Psoas muscle (tissue), 8 donors: ENCODE measurements around the gene RABEP2. TPM values are rescaled to one million over a fixed set of nuclear protein-coding genes. Genes with fewer than 3 reads are reported as not detected.
A peak's percentile ranks its signal among the peaks of the same experiment; 100 is the strongest.

Experiments used
- ATAC-seq, 4 donors: fragments of 200-7000 bp; cut with Tn5 transposase; one replicate each; pipeline ENCODE4 v1.9.1; 2020; ENCODE audit warnings: moderate library complexity in 3 of 4, mild to moderate bottlenecking in 2 of 4
- DNase-seq, 2 donors: peaks; one replicate each; pipeline ENCODE4 v3.0.0-alpha.2; 2020
- H3K27ac ChIP-seq: fragments of 200-600 bp; one replicate; pipeline ENCODE4 v1.8.0; 2022
- H3K27me3 ChIP-seq, 3 donors: fragments of 200-600 bp in 1 of 3; one replicate each; pipeline versions ENCODE4 v1.6.1 to v1.8.0; 2013 to 2022; ENCODE audit warnings: low read length in 2 of 3, mild to moderate bottlenecking in 2 of 3, moderate library complexity in 1 of 3; ENCODE audit not compliant: insufficient read depth in 3 of 3
- H3K36me3 ChIP-seq, 2 donors: fragments of 200-600 bp in 1 of 2; one replicate each; pipeline versions ENCODE4 v1.6.1 to v1.8.0; 2013 to 2022; ENCODE audit warnings: low read depth in 1 of 2, mild to moderate bottlenecking in 1 of 2, moderate library complexity in 1 of 2; ENCODE audit not compliant: insufficient read depth in 1 of 2
- H3K4me1 ChIP-seq: fragments of 200-600 bp; one replicate; pipeline ENCODE4 v1.8.0; 2022
- H3K4me3 ChIP-seq: fragments of 200-600 bp; one replicate; pipeline ENCODE4 v1.8.0; 2022; ENCODE audit warnings: mild to moderate bottlenecking
- H3K9me3 ChIP-seq: fragments of 200-600 bp; one replicate; pipeline ENCODE4 v1.8.0; 2022
- CTCF ChIP-seq: fragments of 200-600 bp; IDR thresholded peaks from one replicate; pipeline ENCODE4 v1.8.0; 2022; ENCODE audit warnings: antibody characterized with exemption
- WGBS, 3 donors: extraction: QIAGEN DNeasy Blood & Tissue Kit; methylation state at CpG; one replicate each; pipeline versions ENCODE4 v1.1.6 to v1.1.7; 2013; 5-methylcytosine and 5-hydroxymethylcytosine counted together
- intact Hi-C, 2 donors: fragments of 100-400 bp; cut with DNase I; formaldehyde crosslinking; loops; one replicate each; pipeline versions ENCODE4 v1.11.0 to v1.14.2; 2022
- polyA plus RNA-seq, 3 donors: library from polyadenylated mRNA; stranded (reverse); fragments of 200-250 nt; gene quantifications; one replicate each; pipeline ENCODE4 v1.2.3, GENCODE V29; 2013
- total RNA-seq, 4 donors: library from RNA; stranded (reverse); fragmentation: NEBNext Ultra II Directional in 2 of 4; extraction: Animal tissue kit (Norgen Biotek cat#: 25700) in 2 of 4; gene quantifications; one replicate each; pipeline versions ENCODE4 v1.2.1 to v1.2.4, GENCODE V29; 2021 to 2023
- donor health status: healthy with polysubstance abuse.
- donor health status: DM: no; HTN: no; CAD: no; lungs with moderate emphysema.
- donor health status: Bipolar disorder and iron deficiency.
- donor health status: healthy.
- donor health status: DM: yes; HTN: yes; CAD: no.
- donor health status: DM: no; HTN: no; CAD: no.
- donor health status: DM: no; HTN: no; CAD: no.
- donor health status: DM: yes; HTN: yes; CAD: no.

The RABEP2 gene
- total and polyA plus RNA-seq, 7 donors, result 3.1 to 22.8 (median 6.2) TPM

GRCh38 chr16:28938721-28939120, 13.7 kb upstream of the RABEP2 start:
- intact Hi-C loops, result no loop called here
- WGBS, 3 donors, result 64 to 84% (median 78%) methylated on average over 7 of the region's 7 CpGs

GRCh38 chr16:28937222-28937876, 12.3 kb upstream of the RABEP2 start:
- no peak overlapping the region for H3K27ac ChIP-seq
- no peaks in the 10 kb centered on the region for H3K36me3 ChIP-seq
- TF ChIP-seq CTCF, result no peak
- no peaks in the 10 kb centered on the region for H3K9me3 ChIP-seq
- DNase-seq (no peak), ATAC-seq (no peak)
- intact Hi-C loops, result no loop called here
- 71 to 77% (median 72%) methylated on average over 14 of the region's 14 CpGs for WGBS, 3 donors
- H3K4me1 ChIP-seq, result no peaks in the 10 kb centered on the region
- H3K27me3 ChIP-seq, result no peaks in the 10 kb centered on the region
- H3K4me3 ChIP-seq, result no peak overlapping the region

More at GRCh38 chr16:28938721-28939120, 13.7 kb upstream of the RABEP2 start:
- H3K4me3 ChIP-seq, result no peak overlapping the region
- no peak for TF ChIP-seq CTCF
- no peaks in the 10 kb centered on the region for H3K36me3 ChIP-seq
- DNase-seq (no peak), ATAC-seq (no peak)
- no peaks in the 10 kb centered on the region for H3K27me3 ChIP-seq
- H3K9me3 ChIP-seq, result no peaks in the 10 kb centered on the region
- no peak overlapping the region for H3K27ac ChIP-seq
- no peaks in the 10 kb centered on the region for H3K4me1 ChIP-seq

- 69 to 77% (median 71%) methylated on average over 26 of the region's 26 CpGs for whole genome bisulfite sequencing, 3 donors
- Histone ChIP-seq H3K4me3 (peak overlapping the region; percentile 55), H3K27ac (no peak overlapping the region), H3K9me3 (no peaks in the 10 kb centered on the region), H3K4me1 (no peaks in the 10 kb centered on the region), H3K27me3 (no peaks in the 10 kb centered on the region), H3K36me3 (no peaks in the 10 kb centered on the region)
- ATAC-seq (peak in 2 of 4 donors; percentile 5 to 10), DNase-seq (no peak)
- TF ChIP-seq CTCF, result no peak
- intact Hi-C loops, result no loop called here
Observed at GRCh38 chr16:28936784-28937155, 11.7 kb upstream of the RABEP2 start.

GRCh38 chr16:28935924-28936783, 11.1 kb upstream of the RABEP2 start:
- ATAC-seq (peak; percentile 97 to 99 (median 98)), DNase-seq (peak; percentile 83 to 94)
- H3K27me3 ChIP-seq, result no peaks in the 10 kb centered on the region
- no peak for TF ChIP-seq CTCF
- H3K4me1 ChIP-seq, result no peaks in the 10 kb centered on the region
- WGBS, 3 donors, result 25 to 27% (median 26%) methylated on average over 36 of the region's 36 CpGs
- H3K36me3 ChIP-seq, result no peaks in the 10 kb centered on the region
- intact Hi-C loops, result no loop called here
- H3K9me3 ChIP-seq, result no peaks in the 10 kb centered on the region
- peak overlapping the region; percentile 55 for H3K4me3 ChIP-seq
- H3K27ac ChIP-seq, result peak overlapping the region; percentile 2
